IPS-18a (cell line): ENCODE results near the gene SUMF1.

Experiments
- H3K27ac ChIP-seq: one replicate; pipeline ENCODE4 v1.5.1; 2013; ENCODE audit warnings: low read length
- H3K27me3 ChIP-seq: one replicate; pipeline ENCODE4 v1.6.1; 2013; ENCODE audit warnings: mild to moderate bottlenecking, low read length; ENCODE audit not compliant: control insufficient read depth, insufficient read depth
- H3K36me3 ChIP-seq: one replicate; pipeline ENCODE4 v1.6.1; 2013; ENCODE audit warnings: low read depth, low read length; ENCODE audit not compliant: control insufficient read depth
- H3K4me1 ChIP-seq: one replicate; pipeline ENCODE4 v1.6.1; 2013; ENCODE audit warnings: low read depth, low read length; ENCODE audit not compliant: control insufficient read depth
- H3K4me3 ChIP-seq: one replicate; pipeline ENCODE4 v1.5.1; 2013; ENCODE audit warnings: low read length
- H3K9ac ChIP-seq: one replicate; pipeline ENCODE4 v1.6.1; 2013; ENCODE audit warnings: mild to moderate bottlenecking, low read length, moderate library complexity
- H3K9me3 ChIP-seq: one replicate; pipeline ENCODE4 v1.6.1; 2013; ENCODE audit warnings: low read depth, low read length; ENCODE audit not compliant: control insufficient read depth

SUMF1 gene

GRCh38 chr3:4395448-4395847, 71.6 kb downstream of the SUMF1 start:
- H3K36me3 ChIP-seq = no peaks in the 10 kb centered on the region
- no peak overlapping the region for H3K27ac ChIP-seq
- no peak overlapping the region for H3K9ac ChIP-seq
- no peaks in the 10 kb centered on the region for H3K27me3 ChIP-seq
- H3K9me3 ChIP-seq = no peaks in the 10 kb centered on the region
- H3K4me3 ChIP-seq = no peak overlapping the region
- H3K4me1 ChIP-seq = peaks cover 7% of the 10 kb centered on the region

GRCh38 chr3:4394567-4394966, 72.5 kb downstream of the SUMF1 start:
- Histone ChIP-seq H3K36me3 (no peaks in the 10 kb centered on the region), H3K9ac (no peak overlapping the region), H3K4me1 (peaks cover 15% of the 10 kb centered on the region), H3K9me3 (no peaks in the 10 kb centered on the region), H3K27me3 (no peaks in the 10 kb centered on the region), H3K4me3 (no peak overlapping the region), H3K27ac (no peak overlapping the region)

GRCh38 chr3:4394048-4394447, 73.0 kb downstream of the SUMF1 start:
- no peaks in the 10 kb centered on the region for H3K27me3 ChIP-seq
- no peak overlapping the region for H3K9ac ChIP-seq
- H3K27ac ChIP-seq = no peak overlapping the region
- H3K4me1 ChIP-seq = peaks cover 17% of the 10 kb centered on the region
- H3K4me3 ChIP-seq = no peak overlapping the region
- H3K36me3 ChIP-seq = no peaks in the 10 kb centered on the region
- no peaks in the 10 kb centered on the region for H3K9me3 ChIP-seq

GRCh38 chr3:4392992-4393391, 74.1 kb downstream of the SUMF1 start:
- H3K9ac ChIP-seq = no peak overlapping the region
- H3K27me3 ChIP-seq = no peaks in the 10 kb centered on the region
- no peaks in the 10 kb centered on the region for H3K36me3 ChIP-seq
- H3K9me3 ChIP-seq = no peaks in the 10 kb centered on the region
- H3K4me1 ChIP-seq = peaks cover 20% of the 10 kb centered on the region
- H3K27ac ChIP-seq = no peak overlapping the region
- H3K4me3 ChIP-seq = no peak overlapping the region

GRCh38 chr3:4387210-4388204, 79.6 kb downstream of the SUMF1 start:
- no peaks in the 10 kb centered on the region for H3K27me3 ChIP-seq
- H3K9ac ChIP-seq = no peak overlapping the region
- H3K36me3 ChIP-seq = no peaks in the 10 kb centered on the region
- no peak overlapping the region for H3K27ac ChIP-seq
- peaks cover 20% of the 10 kb centered on the region for H3K4me1 ChIP-seq
- no peaks in the 10 kb centered on the region for H3K9me3 ChIP-seq
- no peak overlapping the region for H3K4me3 ChIP-seq

GRCh38 chr3:4385201-4385600, 81.9 kb downstream of the SUMF1 start:
- Histone ChIP-seq H3K27ac (no peak overlapping the region), H3K4me3 (no peak overlapping the region), H3K36me3 (no peaks in the 10 kb centered on the region), H3K9ac (no peak overlapping the region), H3K4me1 (peaks cover 18% of the 10 kb centered on the region), H3K27me3 (no peaks in the 10 kb centered on the region), H3K9me3 (no peaks in the 10 kb centered on the region)

GRCh38 chr3:4380013-4380412, 87.1 kb downstream of the SUMF1 start:
- Histone ChIP-seq H3K9ac (no peak overlapping the region), H3K36me3 (no peaks in the 10 kb centered on the region), H3K27me3 (no peaks in the 10 kb centered on the region), H3K4me3 (no peak overlapping the region), H3K9me3 (no peaks in the 10 kb centered on the region), H3K27ac (no peak overlapping the region), H3K4me1 (peaks cover 8% of the 10 kb centered on the region)

GRCh38 chr3:4376499-4376898, 90.6 kb downstream of the SUMF1 start:
- Histone ChIP-seq H3K27ac (no peak overlapping the region), H3K9ac (no peak overlapping the region), H3K27me3 (no peaks in the 10 kb centered on the region), H3K9me3 (no peaks in the 10 kb centered on the region), H3K4me3 (no peak overlapping the region), H3K4me1 (peaks cover 8% of the 10 kb centered on the region), H3K36me3 (no peaks in the 10 kb centered on the region)

GRCh38 chr3:4375911-4376310, 91.2 kb downstream of the SUMF1 start:
- Histone ChIP-seq H3K9ac (no peak overlapping the region), H3K4me1 (peaks cover 8% of the 10 kb centered on the region), H3K9me3 (no peaks in the 10 kb centered on the region), H3K36me3 (no peaks in the 10 kb centered on the region), H3K27me3 (no peaks in the 10 kb centered on the region), H3K27ac (no peak overlapping the region), H3K4me3 (no peak overlapping the region)

GRCh38 chr3:4373669-4374068, 93.4 kb downstream of the SUMF1 start:
- no peak overlapping the region for H3K27ac ChIP-seq
- peaks cover 8% of the 10 kb centered on the region for H3K4me1 ChIP-seq
- no peaks in the 10 kb centered on the region for H3K27me3 ChIP-seq
- no peaks in the 10 kb centered on the region for H3K9me3 ChIP-seq
- no peak overlapping the region for H3K4me3 ChIP-seq
- H3K9ac ChIP-seq = no peak overlapping the region
- H3K36me3 ChIP-seq = no peaks in the 10 kb centered on the region

GRCh38 chr3:4362523-4362922, 104.5 kb downstream of the SUMF1 start:
- Histone ChIP-seq H3K36me3 (no peaks in the 10 kb centered on the region), H3K27me3 (no peaks in the 10 kb centered on the region), H3K9ac (no peak overlapping the region), H3K9me3 (no peaks in the 10 kb centered on the region), H3K4me3 (no peak overlapping the region), H3K27ac (no peak overlapping the region), H3K4me1 (no peaks in the 10 kb centered on the region)

GRCh38 chr3:4360817-4361216, 106.3 kb downstream of the SUMF1 start:
- Histone ChIP-seq H3K9me3 (no peaks in the 10 kb centered on the region), H3K27ac (no peak overlapping the region), H3K4me1 (no peaks in the 10 kb centered on the region), H3K36me3 (no peaks in the 10 kb centered on the region), H3K9ac (no peak overlapping the region), H3K4me3 (no peak overlapping the region), H3K27me3 (no peaks in the 10 kb centered on the region)
